ENCODE measurements around the gene SPOCK1. TPM values are rescaled to one million over a fixed set of nuclear protein-coding genes. Genes with fewer than 3 reads are reported as not detected.

The SPOCK1 gene
- total and polyA plus RNA-seq, 2 of the 4 experiments (the other 2 are of a cell fraction) = 5.0 to 20.3 TPM

DNA sequence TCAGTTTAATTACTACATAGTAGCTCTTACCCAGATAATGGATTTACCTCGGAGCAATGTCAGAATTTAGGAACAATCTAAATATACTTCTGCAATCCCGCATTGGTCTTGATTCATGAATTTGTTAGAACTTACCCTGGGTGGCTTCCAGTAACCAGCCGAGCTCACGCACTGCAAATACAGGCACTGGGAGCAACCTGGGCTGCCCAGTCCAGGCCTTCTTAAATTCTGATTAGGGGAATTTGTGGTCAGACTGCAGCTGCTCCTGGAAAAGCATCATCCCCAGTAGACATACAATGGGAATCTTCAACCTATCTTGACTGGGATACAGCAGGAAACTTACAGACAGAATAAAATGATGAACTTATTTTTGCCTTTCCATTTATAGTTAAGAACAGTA, 270.3 kb downstream of the SPOCK1 start:
- no peaks in the 10 kb centered on the region for H3K9me1 ChIP-seq (ENCODE audit: insufficient read depth, low read length)
- H4K5ac ChIP-seq (ENCODE audit: low read depth, low read length) = no peak overlapping the region
- H3K56ac ChIP-seq (ENCODE audit: extremely low read depth, insufficient read depth, low read length) = no peak overlapping the region
- H3K14ac ChIP-seq (replicated peaks; ENCODE audit: low read depth, low read length) = no peak overlapping the region
- H3K9me3 ChIP-seq (ENCODE audit: control insufficient read depth, insufficient read depth, low read length) = no peaks in the 10 kb centered on the region
- POLR2A ChIA-PET (ENCODE audit: unreplicated experiment) = no interaction called here
- no CpG with 5 or more reads among the region's 4 CpGs for WGBS, 2 experiments (ENCODE audit: extremely low coverage in 2 of 2, insufficient read length in 1 of 2)
- H3K36me3 ChIP-seq (ENCODE audit: control insufficient read depth, insufficient read depth, low read length) = no peaks in the 10 kb centered on the region
- no peak overlapping the region for H2AFZ ChIP-seq (replicated peaks; ENCODE audit: low read length, poor library complexity)
- H3K27me3 ChIP-seq (ENCODE audit: control insufficient read depth, insufficient read depth, low read length) = no peaks in the 10 kb centered on the region; the same call in 1 of the 2 replicates
- CTCF ChIA-PET = no interaction called here
- no peak overlapping the region for H3K4me3 ChIP-seq (ENCODE audit: insufficient read depth, low read depth, low read length)
- H3K18ac ChIP-seq (ENCODE audit: low read depth, low read length) = no peak overlapping the region
- dilution Hi-C loops (cut with HindIII; ENCODE audit: low sequenced_read_pairs, unreplicated experiment) (no loop called here), intact Hi-C loops (cut with micrococcal nuclease) (no loop called here), in situ Hi-C loops (cut with MboI; ENCODE audit: low sequenced_read_pairs) (no loop called here)
- BruUV-seq (replicated peaks) = no TSS peak
- H2AK5ac ChIP-seq (ENCODE audit: low read depth, low read length) = no peak overlapping the region
- no peak overlapping the region for H3K4me2 ChIP-seq (ENCODE audit: low read depth, low read length)
- H4K91ac ChIP-seq (ENCODE audit: insufficient read depth, low read depth, low read length) = no peak overlapping the region
- no peak overlapping the region for H2BK20ac ChIP-seq (ENCODE audit: low read depth, low read length)
- H2BK120ac ChIP-seq (ENCODE audit: low read depth, low read length) = no peak overlapping the region
- ATAC-seq (ENCODE audit: low read depth) = no peak
- no peak overlapping the region for H2BK5ac ChIP-seq (ENCODE audit: low read depth, low read length, poor library complexity, severe bottlenecking)
- TF ChIP-seq CHD1 (IDR thresholded peaks at IDR 0.05; ENCODE audit: low read depth, low read length) (no peak), MXI1 (IDR thresholded peaks at IDR 0.05; ENCODE audit: borderline replicate concordance, low read depth, low read length) (no peak), RAD21 (IDR thresholded peaks at IDR 0.05; ENCODE audit: low read length) (no peak), POLR2A (IDR thresholded peaks at IDR 0.05; ENCODE audit: low read depth, low read length) (no peak), FOS (IDR thresholded peaks at IDR 0.05; ENCODE audit: low read depth, low read length) (no peak), MAFK (IDR thresholded peaks at IDR 0.05; ENCODE audit: low read depth, low read length) (no peak)
- TF ChIP-seq, protein P1, sequence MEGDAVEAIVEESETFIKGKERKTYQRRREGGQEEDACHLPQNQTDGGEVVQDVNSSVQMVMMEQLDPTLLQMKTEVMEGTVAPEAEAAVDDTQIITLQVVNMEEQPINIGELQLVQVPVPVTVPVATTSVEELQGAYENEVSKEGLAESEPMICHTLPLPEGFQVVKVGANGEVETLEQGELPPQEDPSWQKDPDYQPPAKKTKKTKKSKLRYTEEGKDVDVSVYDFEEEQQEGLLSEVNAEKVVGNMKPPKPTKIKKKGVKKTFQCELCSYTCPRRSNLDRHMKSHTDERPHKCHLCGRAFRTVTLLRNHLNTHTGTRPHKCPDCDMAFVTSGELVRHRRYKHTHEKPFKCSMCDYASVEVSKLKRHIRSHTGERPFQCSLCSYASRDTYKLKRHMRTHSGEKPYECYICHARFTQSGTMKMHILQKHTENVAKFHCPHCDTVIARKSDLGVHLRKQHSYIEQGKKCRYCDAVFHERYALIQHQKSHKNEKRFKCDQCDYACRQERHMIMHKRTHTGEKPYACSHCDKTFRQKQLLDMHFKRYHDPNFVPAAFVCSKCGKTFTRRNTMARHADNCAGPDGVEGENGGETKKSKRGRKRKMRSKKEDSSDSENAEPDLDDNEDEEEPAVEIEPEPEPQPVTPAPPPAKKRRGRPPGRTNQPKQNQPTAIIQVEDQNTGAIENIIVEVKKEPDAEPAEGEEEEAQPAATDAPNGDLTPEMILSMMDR (conservative IDR thresholded peaks at IDR 0.05; ENCODE audit: low read depth, low read length) = no peak
- H3K9ac ChIP-seq (ENCODE audit: low read depth, low read length) = no peak overlapping the region
- H2AK9ac ChIP-seq (replicated peaks; ENCODE audit: low read depth, low read length, poor library complexity) = no peak overlapping the region
- no peaks in the 10 kb centered on the region for H3K4me1 ChIP-seq (ENCODE audit: control insufficient read depth, insufficient read depth, low read length)
- H3K23ac ChIP-seq (ENCODE audit: low read depth, low read length) = no peak overlapping the region
- no peak for DNase-seq
- no peak overlapping the region for H2BK15ac ChIP-seq (ENCODE audit: low read depth, low read length)
- no peaks in the 10 kb centered on the region for H3K79me1 ChIP-seq (ENCODE audit: low read depth in 1 of 2, low read length in 2 of 2)
- no peak overlapping the region for H4K8ac ChIP-seq (ENCODE audit: low read depth in 2 of 2, low read length in 2 of 2)
- H3K4ac ChIP-seq (ENCODE audit: low read depth, low read length) = no peak overlapping the region
- H3K27ac ChIP-seq (ENCODE audit: insufficient read depth, low read length) = no peak overlapping the region
- no peaks in the 10 kb centered on the region for H4K20me1 ChIP-seq (ENCODE audit: insufficient read depth, low read length)

Measured in IMR-90 (cell line).